Cerebellar nuclear complex (tissue), 1 donor: ENCODE data around the gene DLX5.

Source experiments
- DNase-seq, 2 experiments: peaks; one replicate each; lab custom pipeline; 2025; lab: John Stamatoyannopoulos, UW

Gene DLX5

GRCh38 chr7:97005183-97006054 is 19.2 kb downstream of the DLX5 start, which contains the start of gene DLX6:
TSS of gene DLX6 (plus strand) at chr7:97005553. CDS start at chr7:97005978, 425 bp downstream.
- DNase-seq, result no peak

GRCh38 chr7:97004247-97005182 is 20.1 kb downstream of the DLX5 start:
- DNase-seq, result no peak

GRCh38 chr7:97003262-97004246 is 21.1 kb downstream of the DLX5 start:
- DNase-seq, result no peak

GRCh38 chr7:97002555-97003261 is 21.9 kb downstream of the DLX5 start:
- no peak for DNase-seq

GRCh38 chr7:97001656-97002554 is 22.7 kb downstream of the DLX5 start:
- no peak for DNase-seq

- no peak for DNase-seq
These were observed 23.4 kb downstream of the DLX5 start for GRCh38 chr7:97001221-97001620.

- no peak for DNase-seq
These were observed 25.9 kb downstream of the DLX5 start for GRCh38 chr7:96998744-96999143.

GRCh38 chr7:96998333-96998732 is 26.3 kb downstream of the DLX5 start:
- DNase-seq, result no peak

- no peak for DNase-seq
These were observed 27.1 kb downstream of the DLX5 start for GRCh38 chr7:96997512-96998032.

GRCh38 chr7:96996958-96997511 is 27.6 kb downstream of the DLX5 start:
- no peak for DNase-seq

GRCh38 chr7:96996111-96996957 is 28.3 kb downstream of the DLX5 start:
- DNase-seq, result no peak

- DNase-seq, result no peak
These were observed 29.1 kb downstream of the DLX5 start for GRCh38 chr7:96995406-96996110.

- no peak for DNase-seq
These were observed 30.7 kb downstream of the DLX5 start for GRCh38 chr7:96993980-96994379.

GRCh38 chr7:96993094-96993865 is 31.4 kb downstream of the DLX5 start:
- no peak for DNase-seq

- DNase-seq, result no peak
These were observed 32.2 kb downstream of the DLX5 start for GRCh38 chr7:96992192-96993005.
